ENCODE measurements around the gene TSR3. TPM values are rescaled to one million over a fixed set of nuclear protein-coding genes. Genes with fewer than 3 reads are reported as not detected.
A peak's percentile ranks its signal among the peaks of the same experiment; 100 is the strongest.

Gene TSR3
- polyA plus RNA-seq, 1 of the 3 experiments (the other 2 are of a cell fraction): 87.3 TPM

GRCh38 chr16:1325673-1326371 is 25.9 kb downstream of the TSR3 start:
- no peaks in the 10 kb centered on the region for H3K4me1 ChIP-seq (ENCODE audit: control insufficient read depth in 1 of 2, insufficient read depth in 2 of 2, low read depth in 1 of 2, low read length in 1 of 2)
- H3K79me2 ChIP-seq (ENCODE audit: insufficient read depth): no peaks in the 10 kb centered on the region
- H3K27me3 ChIP-seq (ENCODE audit: insufficient read depth): no peaks in the 10 kb centered on the region
- CTCF ChIA-PET: interaction anchor here (1.3 to 2.4 kb wide), 2 partner anchors 11 to 26 kb away, joined by 4 to 14 read pairs; no protein-coding TSS in a partner anchor
- H3K9me3 ChIP-seq: no peaks in the 10 kb centered on the region
- H3K9ac ChIP-seq: no peak overlapping the region
- no peak overlapping the region for H2AFZ ChIP-seq (ENCODE audit: low read depth)
- POLR2A ChIA-PET: interaction anchor here (1.1 kb wide), 1 partner anchor 8 kb away, joined by 3 read pairs; no protein-coding TSS in a partner anchor
- peaks cover 10% of the 10 kb centered on the region; the same call in 1 of the 2 replicates for H4K20me1 ChIP-seq (ENCODE audit: insufficient read depth)
- H3K9me2 ChIP-seq: no peaks in the 10 kb centered on the region
- peaks cover 0 to 27% of the 10 kb centered on the region in 2 experiments for H3K36me3 ChIP-seq (replicated peaks in 1 of 2; ENCODE audit: control insufficient read depth in 1 of 2, insufficient read depth in 2 of 2, low read length in 1 of 2)
- H3K4me2 ChIP-seq: no peak overlapping the region
- no peak overlapping the region for H3K27ac ChIP-seq (ENCODE audit: low read depth in 2 of 2, low read length in 1 of 2)
- TF ChIP-seq EP300 (IDR thresholded peaks at IDR 0.05; ENCODE audit: borderline replicate concordance in 1 of 2, low read depth in 1 of 2, low read length in 1 of 2): no peak
- TF ChIP-seq POLR2AphosphoS5 (IDR thresholded peaks at IDR 0.05; ENCODE audit: low read depth, low read length): 0 out of 2 replicates have a peak, but pooled peaks have one; percentile 13
- peaks cover 5% of the 10 kb centered on the region for H3F3A ChIP-seq (replicated peaks; ENCODE audit: insufficient read depth)
- 90% methylated on average over 2 of the region's 20 CpGs for WGBS (ENCODE audit: low lambda C conversion rate)
- no peak overlapping the region for H3K4me3 ChIP-seq (ENCODE audit: low read depth in 2 of 2, low read length in 1 of 2)
- DNase-seq: no peak

- Histone ChIP-seq H3K9me3 (no peaks in the 10 kb centered on the region), H3K79me2 (ENCODE audit: insufficient read depth) (no peaks in the 10 kb centered on the region), H3K27ac (ENCODE audit: low read depth in 2 of 2, low read length in 1 of 2) (no peak overlapping the region), H3K9ac (no peak overlapping the region), H3K4me1 (ENCODE audit: control insufficient read depth in 1 of 2, insufficient read depth in 2 of 2, low read depth in 1 of 2, low read length in 1 of 2) (no peaks in the 10 kb centered on the region), H4K20me1 (ENCODE audit: insufficient read depth) (peaks cover 10% of the 10 kb centered on the region; the same call in 1 of the 2 replicates), H3K4me3 (ENCODE audit: low read depth in 2 of 2, low read length in 1 of 2) (no peak overlapping the region), H3K36me3 (replicated peaks in 1 of 2; ENCODE audit: control insufficient read depth in 1 of 2, insufficient read depth in 2 of 2, low read length in 1 of 2) (peaks cover 0 to 33% of the 10 kb centered on the region in 2 experiments), H3K9me2 (no peaks in the 10 kb centered on the region), H3F3A (replicated peaks; ENCODE audit: insufficient read depth) (peaks cover 5% of the 10 kb centered on the region), H3K4me2 (no peak overlapping the region), H3K27me3 (ENCODE audit: insufficient read depth) (no peaks in the 10 kb centered on the region), H2AFZ (ENCODE audit: low read depth) (no peak overlapping the region)
- POLR2A ChIA-PET: no interaction called here
- DNase-seq: no peak
- CTCF ChIA-PET: no interaction called here
- TF ChIP-seq ZBTB33 (IDR thresholded peaks at IDR 0.05; ENCODE audit: borderline replicate concordance, low read depth) (no peak), MEF2A (IDR thresholded peaks at IDR 0.05; ENCODE audit: borderline replicate concordance, low read depth) (no peak), CTCF (IDR thresholded peaks at IDR 0.05) (no peak), YY1 (IDR thresholded peaks at IDR 0.05; ENCODE audit: low read depth) (no peak), RCOR1 (IDR thresholded peaks at IDR 0.05; ENCODE audit: low read length) (no peak), MAX (IDR thresholded peaks at IDR 0.05; ENCODE audit: low read depth) (no peak), FOXM1 (IDR thresholded peaks at IDR 0.05; ENCODE audit: low read depth) (no peak), EZH2phosphoT487 (IDR thresholded peaks at IDR 0.05; ENCODE audit: borderline replicate concordance, low read depth) (no peak), RXRA (IDR thresholded peaks at IDR 0.05; ENCODE audit: borderline replicate concordance, low read depth) (no peak), NFIC (IDR thresholded peaks at IDR 0.05; ENCODE audit: borderline replicate concordance) (no peak), USF1 (IDR thresholded peaks at IDR 0.05; ENCODE audit: borderline replicate concordance, low read depth) (no peak), SIN3A (IDR thresholded peaks at IDR 0.05; ENCODE audit: borderline replicate concordance, low read depth, low read length) (no peak), PBX3 (IDR thresholded peaks at IDR 0.05) (no peak)
- WGBS (ENCODE audit: low lambda C conversion rate): 96% methylated on average over 9 of the region's 15 CpGs
Observed at GRCh38 chr16:1325261-1325660, 26.4 kb downstream of the TSR3 start.

Data from SK-N-SH (cell line).